Aorta (tissue), 5 donors: ENCODE data around the gene RSPH10B. TPM values are rescaled to one million over a fixed set of nuclear protein-coding genes. Genes with fewer than 3 reads are reported as not detected.
"Not testable (repeated sequence)": the region's sequence is repeated elsewhere in the genome, so short reads cannot be mapped to it uniquely, and the experiment has no call there.

Experiments used
- ATAC-seq: fragments of 200-7000 bp; cut with Tn5 transposase; one replicate; pipeline ENCODE4 v1.9.1; 2022; ENCODE audit warnings: moderate library complexity; ENCODE audit not compliant: low FRiP score
- DNase-seq, 2 donors: peaks; one replicate each; pipeline ENCODE4 v3.0.0-alpha.2; 2020
- H3K27ac ChIP-seq, 2 donors: one replicate each; pipeline ENCODE4 v1.5.1; 2013; ENCODE audit warnings: low read length in 2 of 2, mild to moderate bottlenecking in 2 of 2, moderate library complexity in 2 of 2, control low read depth in 1 of 2, inconsistent platforms in 1 of 2, low read depth in 1 of 2
- H3K27me3 ChIP-seq, 2 donors: one replicate each; pipeline ENCODE4 v1.6.1; 2013; ENCODE audit warnings: control low read depth in 1 of 2, low read length in 1 of 2, mild to moderate bottlenecking in 1 of 2, moderate library complexity in 1 of 2; ENCODE audit not compliant: insufficient read depth in 2 of 2, control insufficient read depth in 1 of 2
- H3K36me3 ChIP-seq, 2 donors: one replicate each; pipeline ENCODE4 v1.6.1; 2013; ENCODE audit warnings: control low read depth in 1 of 2, low read length in 1 of 2, mild to moderate bottlenecking in 1 of 2; ENCODE audit not compliant: insufficient read depth in 2 of 2, control insufficient read depth in 1 of 2
- H3K4me1 ChIP-seq, 2 donors: one replicate each; pipeline ENCODE4 v1.6.1; 2013; ENCODE audit warnings: low read length in 2 of 2, control low read depth in 1 of 2, mild to moderate bottlenecking in 1 of 2, moderate library complexity in 1 of 2; ENCODE audit not compliant: insufficient read depth in 2 of 2, control insufficient read depth in 1 of 2
- H3K4me3 ChIP-seq, 2 donors: one replicate each; pipeline ENCODE4 v1.5.1; 2013; ENCODE audit warnings: low read length in 2 of 2, control low read depth in 1 of 2, mild to moderate bottlenecking in 1 of 2
- H3K9me3 ChIP-seq: one replicate; pipeline ENCODE4 v1.6.1; 2013; ENCODE audit warnings: mild to moderate bottlenecking, low read length; ENCODE audit not compliant: control insufficient read depth
- WGBS, 2 donors: extraction: QIAGEN DNeasy Blood & Tissue Kit; methylation state at CpG; one replicate each; pipeline ENCODE4 v1.1.7; 2013; 5-methylcytosine and 5-hydroxymethylcytosine counted together
- intact Hi-C, 2 donors: fragments of 100-400 bp; cut with DNase I; formaldehyde crosslinking; loops; one replicate each; pipeline versions ENCODE4 v1.14.2 to v1.15.0; 2022
- polyA plus RNA-seq, 2 donors: library from polyadenylated mRNA; stranded (reverse); fragments of 200-250 nt; gene quantifications; one replicate each; pipeline ENCODE4 v1.2.3, GENCODE V29; 2013
- total RNA-seq, 2 donors: library from RNA; stranded (reverse); fragmentation: NEBNext Ultra II Directional; extraction: Animal tissue kit (Norgen Biotek cat#: 25700); gene quantifications; one replicate each; pipeline ENCODE4 v1.2.1, GENCODE V29; 2021
- donor health status: healthy with polysubstance abuse.
- donor health status: Bipolar disorder and iron deficiency.
- donor health status: DM: no; HTN: no; CAD: no.
- donor health status: DM: no; HTN: no; CAD: no.
- donor health status: DM: yes; HTN: yes; CAD: no.

The RSPH10B gene
- total and polyA plus RNA-seq, 4 donors: 0.10 TPM; not detected in 3

DNA sequence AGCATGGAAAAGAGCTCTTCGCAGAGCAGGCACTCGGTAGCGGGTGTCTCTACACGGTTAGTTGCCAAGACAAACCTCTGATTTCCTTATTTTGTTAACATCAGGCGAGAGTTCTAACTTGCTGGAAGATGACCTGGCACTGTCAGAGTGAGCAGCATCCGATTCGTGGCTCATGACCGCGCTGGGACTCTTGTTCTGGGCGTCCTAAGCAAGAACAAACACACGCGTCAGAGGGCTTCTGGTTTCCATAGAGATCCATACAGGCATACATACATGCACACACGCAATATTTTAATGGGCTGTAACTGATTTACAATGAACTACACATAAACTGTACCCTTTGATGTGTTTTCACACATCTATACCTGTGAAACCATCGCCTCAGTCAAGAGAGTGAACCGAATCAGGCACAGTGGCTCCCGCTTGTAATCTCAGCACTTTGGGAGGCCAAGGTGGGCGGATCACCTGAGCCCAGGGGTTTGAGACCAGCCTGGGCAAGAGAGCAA lies 35.5 kb downstream of the RSPH10B start:
- H3K4me1 ChIP-seq, H3K9me3 ChIP-seq, DNase-seq, H3K36me3 ChIP-seq, H3K27ac ChIP-seq, H3K27me3 ChIP-seq, H3K4me3 ChIP-seq, intact Hi-C loops: not testable (repeated sequence)
- WGBS, 2 donors: no CpG with 5 or more reads among the region's 17 CpGs
- peak; percentile 11 for ATAC-seq

GRCh38 chr7:5931905-5932644 lies 38.4 kb downstream of the RSPH10B start:
- H3K36me3 ChIP-seq, H3K27ac ChIP-seq, H3K9me3 ChIP-seq, intact Hi-C loops, ATAC-seq, H3K27me3 ChIP-seq, H3K4me1 ChIP-seq, H3K4me3 ChIP-seq: not testable (repeated sequence)
- DNase-seq: peak in 1 of 2 donors; percentile 24
- 70 to 93% methylated on average over 3 to 7 of the region's 13 CpGs for WGBS, 2 donors

GRCh38 chr7:5931250-5931649 lies 39.2 kb downstream of the RSPH10B start:
- H3K4me3 ChIP-seq, intact Hi-C loops, H3K4me1 ChIP-seq, H3K27ac ChIP-seq, H3K9me3 ChIP-seq, ATAC-seq, H3K36me3 ChIP-seq, H3K27me3 ChIP-seq: not testable (repeated sequence)
- peak in 1 of 2 donors; percentile 75 for DNase-seq
- 96 to 98% methylated on average over 12 to 14 of the region's 14 CpGs for WGBS, 2 donors

- DNase-seq, H3K4me1 ChIP-seq, H3K9me3 ChIP-seq, H3K4me3 ChIP-seq, intact Hi-C loops, ATAC-seq, H3K27me3 ChIP-seq, H3K36me3 ChIP-seq, H3K27ac ChIP-seq: not testable (repeated sequence)
- WGBS, 2 donors: 100% methylated on average over 2 of the region's 10 CpGs; no CpG with 5 or more reads in 1 of the 2 donors
Observed at GRCh38 chr7:5930290-5930689, 40.2 kb downstream of the RSPH10B start.

DNA sequence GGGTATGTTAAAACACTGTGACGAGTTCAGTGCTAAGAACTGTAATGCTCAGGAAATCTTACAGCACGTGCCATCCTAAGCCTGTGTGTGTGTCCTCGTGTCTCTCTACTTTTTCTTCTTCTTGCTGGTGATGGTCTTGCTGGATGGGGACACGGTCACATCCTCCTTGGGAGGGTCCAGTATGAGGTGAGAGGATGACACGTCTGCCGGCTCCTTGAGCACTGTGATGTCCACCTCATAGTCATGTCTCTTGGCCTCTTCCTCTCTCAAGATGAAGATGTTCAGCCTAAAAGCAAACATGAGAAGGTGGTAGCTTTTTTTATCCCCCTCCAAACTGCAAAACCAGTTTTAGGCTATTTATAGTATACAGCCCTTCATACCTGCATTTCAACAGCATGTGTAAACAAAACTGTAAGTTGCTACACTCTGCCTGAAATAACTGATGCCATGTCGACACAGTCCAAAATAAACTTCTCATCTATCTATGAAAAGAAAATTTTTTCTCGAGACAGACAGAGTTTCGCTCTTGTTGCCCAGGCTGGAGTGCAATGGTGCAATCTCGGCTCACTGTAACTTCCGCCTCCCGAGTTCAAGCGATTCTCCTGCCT lies 44.1 kb downstream of the RSPH10B start:
- H3K27ac ChIP-seq, H3K4me3 ChIP-seq, H3K9me3 ChIP-seq, ATAC-seq, DNase-seq, H3K27me3 ChIP-seq, intact Hi-C loops, H3K36me3 ChIP-seq, H3K4me1 ChIP-seq: not testable (repeated sequence)
- 95% methylated on average over 2 of the region's 13 CpGs; no CpG with 5 or more reads in 1 of the 2 donors for WGBS, 2 donors

- H3K27me3 ChIP-seq, H3K27ac ChIP-seq, H3K4me1 ChIP-seq, H3K36me3 ChIP-seq, DNase-seq, H3K9me3 ChIP-seq, ATAC-seq, intact Hi-C loops, H3K4me3 ChIP-seq: not testable (repeated sequence)
- 89% methylated on average over 2 of the region's 12 CpGs; no CpG with 5 or more reads in 1 of the 2 donors for WGBS, 2 donors
Observed at GRCh38 chr7:5924630-5925029, 45.9 kb downstream of the RSPH10B start.

- H3K27me3 ChIP-seq, H3K4me3 ChIP-seq, H3K36me3 ChIP-seq, H3K27ac ChIP-seq, H3K4me1 ChIP-seq, H3K9me3 ChIP-seq, DNase-seq, ATAC-seq, intact Hi-C loops: not testable (repeated sequence)
- WGBS, 2 donors: 96 to 100% methylated on average over 1 of the region's 2 CpGs
Observed at GRCh38 chr7:5924180-5924579, 46.3 kb downstream of the RSPH10B start.

DNA sequence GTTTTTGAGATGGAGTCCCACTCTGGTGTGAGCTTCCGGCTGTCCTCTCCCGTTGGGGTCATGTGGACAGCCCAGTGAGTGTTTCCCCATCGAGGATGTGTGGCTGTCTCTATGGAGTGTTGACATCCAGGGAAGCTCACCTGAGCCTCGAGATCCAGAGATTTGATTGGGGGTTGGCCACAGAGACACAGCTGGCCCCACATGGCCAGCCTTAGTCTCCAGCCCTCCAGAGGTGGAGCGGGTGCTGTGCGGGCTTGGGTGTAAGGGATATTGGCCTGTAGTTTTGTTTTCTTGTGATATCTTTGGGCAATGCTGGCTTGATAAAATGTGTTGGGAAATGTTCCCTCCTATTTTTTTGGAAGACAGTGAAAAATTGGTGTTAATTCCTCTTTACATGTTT lies 54.0 kb downstream of the RSPH10B start:
- DNase-seq, H3K27ac ChIP-seq, H3K9me3 ChIP-seq, H3K36me3 ChIP-seq, ATAC-seq, intact Hi-C loops, H3K4me1 ChIP-seq, H3K27me3 ChIP-seq, H3K4me3 ChIP-seq: not testable (repeated sequence)
- 76 to 78% methylated on average over 3 to 6 of the region's 6 CpGs for WGBS, 2 donors

DNA sequence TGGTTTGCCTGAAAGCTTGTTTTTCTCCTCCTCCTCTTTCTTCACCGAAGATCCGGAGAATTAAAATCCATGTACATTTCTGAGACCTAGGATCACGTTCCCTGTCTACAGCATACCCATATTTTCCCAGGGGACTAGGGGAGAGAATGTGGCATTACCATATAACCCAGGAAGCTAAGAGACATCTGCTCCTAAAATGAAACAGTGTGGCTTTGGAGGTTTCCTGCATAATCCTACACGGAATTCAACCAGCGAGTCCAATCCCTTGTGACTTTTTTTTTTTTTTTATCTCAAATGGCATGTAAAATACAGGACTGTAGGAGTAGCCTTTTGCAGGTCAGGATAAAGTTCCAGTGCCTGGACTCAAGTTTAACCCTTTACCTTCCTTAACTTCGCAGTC lies 61.7 kb downstream of the RSPH10B start:
- ATAC-seq, intact Hi-C loops, DNase-seq, H3K27ac ChIP-seq, H3K36me3 ChIP-seq, H3K27me3 ChIP-seq, H3K4me1 ChIP-seq, H3K9me3 ChIP-seq, H3K4me3 ChIP-seq: not testable (repeated sequence)
- WGBS, 2 donors: 69% methylated on average over 6 of the region's 6 CpGs
